Activated CD8-positive, alpha-beta memory T cell treated with anti-CD3 and anti-CD28 coated beads, Interleukin-2, amount 10 ng/mL, durations not matched to agents 7 days and 5 days (primary cell): Measurements from ENCODE around the gene CATSPER1. TPM values are rescaled to one million over a fixed set of nuclear protein-coding genes. Genes with fewer than 3 reads are reported as not detected.
"Not testable (repeated sequence)": the region's sequence is repeated elsewhere in the genome, so short reads cannot be mapped to it uniquely, and the experiment has no call there.

Source experiments
- ATAC-seq: fragments of 150-1000 bp; cut with Tn5 transposase; one replicate; pipeline ENCODE4 v1.10.0; 2021; ENCODE audit warnings: moderate library complexity
- CTCF ChIA-PET: fragments of 350-600 bp; sonication (Branson Sonifier 250); formaldehyde crosslinking; loops from one replicate; lab custom pipeline; 2021; ENCODE audit warnings: antibody characterized with exemption; lab: Charles Lee
- DNase-seq: peaks from one replicate; pipeline ENCODE4 v3.0.0-alpha.2; 2020
- H3K27ac Mint-ChIP-seq: one replicate; pipeline ENCODE4 v1.8.0; 2021; ENCODE audit warnings: mild to moderate bottlenecking, mixed read lengths
- H3K27me3 Mint-ChIP-seq: one replicate; pipeline ENCODE4 v1.8.0; 2021; ENCODE audit warnings: mixed read lengths
- H3K36me3 Mint-ChIP-seq: one replicate; pipeline ENCODE4 v1.8.0; 2021; ENCODE audit warnings: mild to moderate bottlenecking, mixed read lengths
- H3K4me1 Mint-ChIP-seq: one replicate; pipeline ENCODE4 v1.8.0; 2021; ENCODE audit warnings: mixed read lengths
- H3K4me3 Mint-ChIP-seq: one replicate; pipeline ENCODE4 v1.8.0; 2021; ENCODE audit warnings: mild to moderate bottlenecking, moderate library complexity, mixed read lengths
- H3K9me3 Mint-ChIP-seq: one replicate; pipeline ENCODE4 v1.8.0; 2022; ENCODE audit warnings: low read depth, mixed read lengths
- total RNA-seq, 2 experiments: library from RNA; stranded (reverse); gene quantifications; one replicate each; pipeline ENCODE4 v1.2.3, GENCODE V29; 2021

Gene CATSPER1
- total RNA-seq, 2 experiments from 2014 or later, result 0.54 TPM; not detected in 1

GRCh38 chr11:66032957-66033735 is 6.9 kb upstream of the CATSPER1 start:
- peaks cover 11% of the 10 kb centered on the region for H3K27me3 Mint-ChIP-seq
- no peak for ATAC-seq

GRCh38 chr11:66023186-66023440 is 3.2 kb downstream of the CATSPER1 start:
- H3K9me3 Mint-ChIP-seq, DNase-seq, H3K27ac Mint-ChIP-seq, ATAC-seq, H3K27me3 Mint-ChIP-seq, H3K4me3 Mint-ChIP-seq, H3K36me3 Mint-ChIP-seq: not testable (repeated sequence)
- CTCF ChIA-PET, result interaction anchor here (1.2 to 6.2 kb wide), 31 partner anchors 10 to 311 kb away, joined by 3 to 51 read pairs (median 7); partner anchors contain the start of genes AP5B1, BANF1, CST6 and EIF1AD
- H3K4me1 Mint-ChIP-seq, result peaks cover 23% of the 10 kb centered on the region

More at GRCh38 chr11:66032957-66033735, 6.9 kb upstream of the CATSPER1 start:
- no peak for DNase-seq
- Mint-ChIP-seq H3K4me1 (no peaks in the 10 kb centered on the region), H3K27ac (no peak overlapping the region), H3K4me3 (no peak overlapping the region), H3K9me3 (no peaks in the 10 kb centered on the region), H3K36me3 (no peaks in the 10 kb centered on the region)
- CTCF ChIA-PET, result interaction anchor here (1.2 kb wide), 1 partner anchor 12 kb away, joined by 4 read pairs; no protein-coding TSS in a partner anchor

- Mint-ChIP-seq H3K27me3 (peaks cover 8% of the 10 kb centered on the region), H3K4me1 (peaks cover 23% of the 10 kb centered on the region), H3K27ac (no peak overlapping the region), H3K36me3 (no peaks in the 10 kb centered on the region), H3K9me3 (no peaks in the 10 kb centered on the region), H3K4me3 (no peak overlapping the region)
- CTCF ChIA-PET, result interaction anchor here (0.6 to 6.2 kb wide), 48 partner anchors 8 to 311 kb away, joined by 3 to 51 read pairs (median 5); partner anchors contain the start of genes AP5B1, BANF1, CCDC85B and CST6
- DNase-seq, result peak; percentile 83
- ATAC-seq, result peak; percentile 91
Measured at GRCh38 chr11:66022401-66023185, 3.7 kb downstream of the CATSPER1 start.

GRCh38 chr11:66020618-66021357 is 5.5 kb downstream of the CATSPER1 start:
- no peak overlapping the region for H3K27ac Mint-ChIP-seq

GRCh38 chr11:66020212-66020611 is 6.1 kb downstream of the CATSPER1 start:
- DNase-seq (no peak), ATAC-seq (no peak)
- H3K27me3 Mint-ChIP-seq, result peaks cover 8% of the 10 kb centered on the region
- H3K4me1 Mint-ChIP-seq, result peaks cover 23% of the 10 kb centered on the region
- no peaks in the 10 kb centered on the region for H3K9me3 Mint-ChIP-seq
- no peak overlapping the region for H3K27ac Mint-ChIP-seq
- no peaks in the 10 kb centered on the region for H3K36me3 Mint-ChIP-seq
- no peak overlapping the region for H3K4me3 Mint-ChIP-seq
- CTCF ChIA-PET, result interaction anchor here (0.9 to 6.2 kb wide), 3 partner anchors 8 to 26 kb away, joined by 3 to 51 read pairs (median 4); partner anchors contain the start of genes BANF1, CST6 and EIF1AD

More at GRCh38 chr11:66020618-66021357, 5.5 kb downstream of the CATSPER1 start:
- Mint-ChIP-seq H3K27me3 (peaks cover 8% of the 10 kb centered on the region), H3K4me1 (peaks cover 23% of the 10 kb centered on the region), H3K4me3 (no peak overlapping the region), H3K36me3 (no peaks in the 10 kb centered on the region), H3K9me3 (no peaks in the 10 kb centered on the region)
- peak; percentile 69 for DNase-seq
- ATAC-seq, result peak; percentile 47
- CTCF ChIA-PET, result interaction anchor here (0.9 to 6.2 kb wide), 3 partner anchors 9 to 25 kb away, joined by 3 to 51 read pairs (median 4); partner anchors contain the start of genes BANF1, CST6 and EIF1AD

- Mint-ChIP-seq H3K4me3 (no peak overlapping the region), H3K36me3 (no peaks in the 10 kb centered on the region), H3K9me3 (no peaks in the 10 kb centered on the region), H3K27me3 (peaks cover 14% of the 10 kb centered on the region), H3K4me1 (peaks cover 18% of the 10 kb centered on the region), H3K27ac (no peak overlapping the region)
- no peak for DNase-seq
- CTCF ChIA-PET, result no interaction called here
- no peak for ATAC-seq
Measured at GRCh38 chr11:66017321-66017720, 9.0 kb downstream of the CATSPER1 start.

GRCh38 chr11:66016793-66017177 is 9.5 kb downstream of the CATSPER1 start:
- ATAC-seq (no peak), DNase-seq (no peak)
- Mint-ChIP-seq H3K4me3 (no peak overlapping the region), H3K4me1 (peaks cover 16% of the 10 kb centered on the region), H3K27ac (no peak overlapping the region), H3K36me3 (no peaks in the 10 kb centered on the region), H3K9me3 (no peaks in the 10 kb centered on the region), H3K27me3 (peaks cover 18% of the 10 kb centered on the region)
- CTCF ChIA-PET, result interaction anchor here (1.2 kb wide), 1 partner anchor 25 kb away, joined by 3 read pairs; no protein-coding TSS in a partner anchor

- H3K4me1 Mint-ChIP-seq, result peaks cover 12% of the 10 kb centered on the region
- no peak for ATAC-seq
- peaks cover 23% of the 10 kb centered on the region for H3K27me3 Mint-ChIP-seq
- H3K36me3 Mint-ChIP-seq, result no peaks in the 10 kb centered on the region
- DNase-seq, result no peak
- CTCF ChIA-PET, result interaction anchor here (1.2 kb wide), 1 partner anchor 24 kb away, joined by 3 read pairs; no protein-coding TSS in a partner anchor
- no peak overlapping the region for H3K27ac Mint-ChIP-seq
- H3K4me3 Mint-ChIP-seq, result no peak overlapping the region
- no peaks in the 10 kb centered on the region for H3K9me3 Mint-ChIP-seq
Measured at GRCh38 chr11:66015936-66016792, 10.1 kb downstream of the CATSPER1 start.

- no peak overlapping the region for H3K27ac Mint-ChIP-seq
- H3K36me3 Mint-ChIP-seq, result no peaks in the 10 kb centered on the region
- no peaks in the 10 kb centered on the region for H3K9me3 Mint-ChIP-seq
- no peak overlapping the region for H3K4me3 Mint-ChIP-seq
- H3K4me1 Mint-ChIP-seq, result peaks cover 6% of the 10 kb centered on the region
- peaks cover 29% of the 10 kb centered on the region for H3K27me3 Mint-ChIP-seq
- DNase-seq (no peak), ATAC-seq (no peak)
- CTCF ChIA-PET, result interaction anchor here (1.2 kb wide), 1 partner anchor 23 kb away, joined by 3 read pairs; no protein-coding TSS in a partner anchor
Measured at GRCh38 chr11:66015454-66015881, 10.8 kb downstream of the CATSPER1 start.

GRCh38 chr11:66014804-66015453 is 11.3 kb downstream of the CATSPER1 start:
- no peaks in the 10 kb centered on the region for H3K36me3 Mint-ChIP-seq
- H3K9me3 Mint-ChIP-seq, result no peaks in the 10 kb centered on the region
- no peak overlapping the region for H3K27ac Mint-ChIP-seq
- no peak for ATAC-seq
- H3K4me1 Mint-ChIP-seq, result peaks cover 3% of the 10 kb centered on the region
- CTCF ChIA-PET, result no interaction called here
- H3K27me3 Mint-ChIP-seq, result peaks cover 34% of the 10 kb centered on the region
- H3K4me3 Mint-ChIP-seq, result no peak overlapping the region
- no peak for DNase-seq

- ATAC-seq, result no peak
- Mint-ChIP-seq H3K4me1 (peaks cover 3% of the 10 kb centered on the region), H3K36me3 (no peaks in the 10 kb centered on the region), H3K4me3 (no peak overlapping the region), H3K27me3 (peaks cover 34% of the 10 kb centered on the region), H3K27ac (no peak overlapping the region), H3K9me3 (no peaks in the 10 kb centered on the region)
- CTCF ChIA-PET, result interaction anchor here (1.3 to 1.5 kb wide), 3 partner anchors 9 to 126 kb away, joined by 4 to 8 read pairs (median 6); partner anchors contain the start of gene FIBP
- no peak for DNase-seq
Measured at GRCh38 chr11:66013762-66014100, 12.5 kb downstream of the CATSPER1 start.
